Peyer's patch (tissue), 4 donors: Measurements from ENCODE around the gene TMEM72. TPM values are rescaled to one million over a fixed set of nuclear protein-coding genes. Genes with fewer than 3 reads are reported as not detected.

Experiments used
- DNase-seq, 3 donors: peaks; one replicate each; pipeline ENCODE4 v3.0.0-alpha.2; 2017 to 2019
- H3K27ac ChIP-seq, 4 donors: fragments of 200-600 bp; sonication (generic); one replicate each; pipeline ENCODE4 v1.5.1; 2016 to 2019
- H3K27me3 ChIP-seq, 2 donors: fragments of 200-600 bp; sonication (generic); one replicate each; pipeline ENCODE4 v1.5.1; 2019
- H3K36me3 ChIP-seq, 3 donors: fragments of 200-600 bp; sonication (generic); one replicate each; pipeline ENCODE4 v1.5.1; 2016 to 2019
- H3K4me1 ChIP-seq, 4 donors: fragments of 200-600 bp; sonication (generic); one replicate each; pipeline ENCODE4 v1.5.1; 2016 to 2019
- H3K4me3 ChIP-seq, 4 donors: fragments of 200-600 bp; sonication (generic); 1 replicate in 3 of 4; 2 replicates in 1 of 4; pipeline ENCODE4 v1.5.1; 2016 to 2019; ENCODE audit warnings: mild to moderate bottlenecking in 1 of 4
- H3K9me3 ChIP-seq, 4 donors: fragments of 200-600 bp; sonication (generic); one replicate each; pipeline ENCODE4 v1.5.1; 2016 to 2019; ENCODE audit warnings: mild to moderate bottlenecking in 1 of 4
- POLR2A ChIP-seq, 2 donors: fragments of 450-650 bp; IDR thresholded peaks; one replicate each; pipeline ENCODE4 v1.5.1; 2017; ENCODE audit warnings: antibody characterized with exemption in 2 of 2, mild to moderate bottlenecking in 2 of 2, moderate library complexity in 2 of 2
- total RNA-seq, 4 donors: library from RNA; depleted of rRNA; stranded (reverse); fragments of >200 nt; gene quantifications; one replicate each; pipeline ENCODE4 v1.1.0, GENCODE V29; 2016
- TF ChIP-seq, protein P1 (sequence below), 6 experiments: fragments of 450-650 bp in 4 of 6; fragments of 200-600 bp in 2 of 6; sonication (generic) in 1 of 6; IDR thresholded peaks; one replicate each; pipeline ENCODE4 v1.5.1; 2017 to 2019; ENCODE audit warnings: antibody characterized with exemption in 6 of 6, mild to moderate bottlenecking in 3 of 6, moderate library complexity in 1 of 6

Gene TMEM72
- total RNA-seq, 4 donors from 2014 or later = 0.53 TPM; not detected in 3

DNA sequence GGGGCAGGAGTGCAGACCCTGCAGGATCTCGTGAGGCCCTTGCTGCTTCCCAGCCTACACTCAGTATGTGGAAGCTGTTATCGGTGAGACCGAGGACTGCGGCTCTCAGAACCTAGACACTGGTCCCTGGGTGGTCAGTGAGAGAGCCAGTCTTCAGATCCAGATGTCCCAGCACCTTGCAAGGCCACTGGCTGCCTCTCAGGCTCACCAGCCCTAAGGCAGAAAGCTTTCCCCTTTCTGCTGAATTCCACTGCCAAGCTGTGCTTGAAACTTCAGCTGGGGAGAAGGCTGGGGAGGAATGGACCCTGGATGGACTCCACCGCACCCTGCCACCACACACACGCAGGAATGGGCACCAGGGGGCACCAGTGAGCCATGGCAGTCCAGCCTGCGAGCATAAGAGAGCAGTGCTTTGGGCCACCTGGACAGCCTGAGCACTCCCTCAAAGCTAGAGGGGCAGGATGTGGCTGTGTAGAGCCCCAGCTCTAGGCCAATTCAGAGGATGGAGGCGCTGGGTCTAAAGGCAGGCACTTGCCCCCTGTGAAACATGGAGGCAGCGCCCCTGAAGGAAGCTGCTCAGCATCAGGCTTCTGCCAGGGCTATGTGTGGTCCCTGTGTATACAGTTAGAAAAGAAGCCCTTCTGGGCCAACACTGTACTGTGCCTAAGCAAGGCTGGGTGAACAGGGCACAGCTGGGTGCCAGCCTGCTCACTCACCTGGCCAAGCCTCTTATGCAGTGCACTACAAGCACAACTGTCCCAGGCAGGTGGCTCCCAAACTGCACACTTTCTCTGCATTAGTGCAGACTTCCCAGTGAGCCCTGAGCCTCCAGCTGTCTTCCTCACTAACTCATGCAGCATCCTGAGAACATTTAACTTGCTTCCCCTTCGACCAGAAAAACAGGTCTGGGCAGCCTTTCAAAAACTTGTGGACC is 21.6 kb downstream of the TMEM72 start:
- DNase-seq = peak; percentile 93 to 97 (median 95)
- Histone ChIP-seq H3K9me3 (no peaks in the 10 kb centered on the region), H3K27me3 (no peaks in the 10 kb centered on the region), H3K36me3 (no peaks in the 10 kb centered on the region), H3K4me3 (no peak overlapping the region), H3K27ac (no peak overlapping the region), H3K4me1 (peaks cover 0 to 4% (median 0%) of the 10 kb centered on the region in 4 donors)
- TF ChIP-seq, protein P1, sequence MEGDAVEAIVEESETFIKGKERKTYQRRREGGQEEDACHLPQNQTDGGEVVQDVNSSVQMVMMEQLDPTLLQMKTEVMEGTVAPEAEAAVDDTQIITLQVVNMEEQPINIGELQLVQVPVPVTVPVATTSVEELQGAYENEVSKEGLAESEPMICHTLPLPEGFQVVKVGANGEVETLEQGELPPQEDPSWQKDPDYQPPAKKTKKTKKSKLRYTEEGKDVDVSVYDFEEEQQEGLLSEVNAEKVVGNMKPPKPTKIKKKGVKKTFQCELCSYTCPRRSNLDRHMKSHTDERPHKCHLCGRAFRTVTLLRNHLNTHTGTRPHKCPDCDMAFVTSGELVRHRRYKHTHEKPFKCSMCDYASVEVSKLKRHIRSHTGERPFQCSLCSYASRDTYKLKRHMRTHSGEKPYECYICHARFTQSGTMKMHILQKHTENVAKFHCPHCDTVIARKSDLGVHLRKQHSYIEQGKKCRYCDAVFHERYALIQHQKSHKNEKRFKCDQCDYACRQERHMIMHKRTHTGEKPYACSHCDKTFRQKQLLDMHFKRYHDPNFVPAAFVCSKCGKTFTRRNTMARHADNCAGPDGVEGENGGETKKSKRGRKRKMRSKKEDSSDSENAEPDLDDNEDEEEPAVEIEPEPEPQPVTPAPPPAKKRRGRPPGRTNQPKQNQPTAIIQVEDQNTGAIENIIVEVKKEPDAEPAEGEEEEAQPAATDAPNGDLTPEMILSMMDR (IDR thresholded peaks at IDR 0.05) = peak; percentile 80 to 99 (median 96)
- TF ChIP-seq POLR2A (IDR thresholded peaks at IDR 0.05) = no peak

DNA sequence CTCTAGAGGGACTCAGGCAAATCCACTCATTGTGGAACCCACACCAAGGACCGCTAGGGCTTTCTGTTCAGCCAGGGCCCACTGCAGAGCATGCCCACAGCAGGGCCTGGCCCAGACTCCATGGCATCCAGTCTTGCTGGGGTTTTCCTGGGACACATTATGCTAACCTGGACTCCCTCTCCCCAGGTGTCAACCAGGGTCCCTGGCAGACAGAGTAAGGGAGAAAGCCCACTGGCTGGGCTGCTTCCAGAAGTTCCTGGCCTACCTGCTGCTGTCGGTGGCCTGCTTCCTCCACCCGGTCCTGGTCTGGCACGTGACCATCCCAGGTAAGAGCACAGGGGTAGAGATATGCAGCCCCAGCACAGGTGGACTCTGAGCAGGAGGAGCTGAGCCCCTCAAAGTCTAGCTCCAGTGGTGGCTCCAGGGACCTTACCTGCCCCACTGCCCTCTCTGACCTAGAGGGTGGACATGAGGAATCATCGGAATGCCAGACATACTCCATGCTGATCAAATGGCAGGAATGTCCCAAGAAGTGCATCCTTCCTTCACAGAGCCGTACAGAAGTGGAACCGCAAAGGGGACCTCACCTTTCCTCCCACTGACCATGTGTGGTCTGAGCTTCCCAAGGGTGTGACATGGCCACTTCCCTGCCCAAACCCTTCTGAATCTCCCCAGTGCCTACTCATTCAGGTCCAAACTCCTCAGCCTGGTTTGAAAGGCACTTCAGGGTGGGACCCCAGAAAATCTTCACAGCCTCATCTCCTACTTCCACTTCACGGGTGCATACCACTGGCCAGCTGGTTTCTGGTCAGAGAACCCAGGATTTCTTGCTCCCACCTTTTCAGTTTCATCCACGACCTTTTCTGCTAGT is 22.5 kb downstream of the TMEM72 start:
- H3K4me3 ChIP-seq = no peak overlapping the region
- peak in 1 of 3 donors; percentile 10 for DNase-seq
- TF ChIP-seq, protein P1 (IDR thresholded peaks at IDR 0.05) = no peak
- H3K9me3 ChIP-seq = no peaks in the 10 kb centered on the region
- no peak overlapping the region for H3K27ac ChIP-seq
- no peaks in the 10 kb centered on the region for H3K36me3 ChIP-seq
- peaks cover 0 to 4% (median 0%) of the 10 kb centered on the region in 4 donors for H3K4me1 ChIP-seq
- H3K27me3 ChIP-seq = no peaks in the 10 kb centered on the region

DNA sequence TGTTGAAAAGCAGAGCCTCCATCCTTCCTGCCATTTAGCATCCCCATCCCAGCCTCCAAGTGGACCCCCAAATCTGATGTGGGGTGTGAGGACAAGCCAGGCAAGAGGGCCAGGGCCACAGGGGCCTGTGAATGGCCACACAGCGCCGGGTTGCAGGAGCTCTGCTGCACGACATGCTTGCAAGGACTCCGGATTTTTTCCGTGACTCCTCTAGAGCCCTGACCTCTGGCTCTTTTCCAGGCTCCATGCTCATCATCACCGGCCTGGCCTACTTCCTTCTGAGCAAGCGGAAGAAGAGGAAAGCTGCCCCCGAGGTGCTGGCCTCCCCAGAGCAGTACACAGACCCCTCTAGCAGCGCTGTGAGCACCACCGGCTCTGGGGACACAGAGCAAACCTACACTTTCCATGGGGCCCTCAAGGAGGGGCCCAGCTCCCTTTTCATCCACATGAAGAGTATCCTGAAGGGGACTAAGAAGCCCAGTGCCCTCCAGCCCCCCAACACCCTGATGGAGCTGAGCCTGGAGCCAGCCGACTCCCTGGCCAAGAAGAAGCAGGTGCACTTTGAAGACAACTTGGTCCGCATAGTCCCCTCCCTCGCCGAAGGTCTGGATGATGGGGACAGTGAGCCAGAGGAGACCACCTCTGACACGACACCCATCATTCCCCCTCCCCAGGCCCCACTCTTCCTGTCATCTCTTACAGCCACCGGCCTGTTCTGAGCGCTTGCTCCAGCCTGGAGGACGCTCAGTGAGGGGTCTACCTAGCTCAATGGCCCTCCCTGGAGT is 23.5 kb downstream of the TMEM72 start:
- Histone ChIP-seq H3K27ac (no peak overlapping the region), H3K9me3 (no peaks in the 10 kb centered on the region), H3K4me3 (no peak overlapping the region), H3K27me3 (no peaks in the 10 kb centered on the region), H3K4me1 (peaks cover 0 to 4% (median 0%) of the 10 kb centered on the region in 4 donors), H3K36me3 (no peaks in the 10 kb centered on the region)
- TF ChIP-seq, protein P1 (IDR thresholded peaks at IDR 0.05) = no peak
- no peak for TF ChIP-seq POLR2A (IDR thresholded peaks at IDR 0.05)
- peak in 1 of 3 donors; percentile 6 for DNase-seq

DNA sequence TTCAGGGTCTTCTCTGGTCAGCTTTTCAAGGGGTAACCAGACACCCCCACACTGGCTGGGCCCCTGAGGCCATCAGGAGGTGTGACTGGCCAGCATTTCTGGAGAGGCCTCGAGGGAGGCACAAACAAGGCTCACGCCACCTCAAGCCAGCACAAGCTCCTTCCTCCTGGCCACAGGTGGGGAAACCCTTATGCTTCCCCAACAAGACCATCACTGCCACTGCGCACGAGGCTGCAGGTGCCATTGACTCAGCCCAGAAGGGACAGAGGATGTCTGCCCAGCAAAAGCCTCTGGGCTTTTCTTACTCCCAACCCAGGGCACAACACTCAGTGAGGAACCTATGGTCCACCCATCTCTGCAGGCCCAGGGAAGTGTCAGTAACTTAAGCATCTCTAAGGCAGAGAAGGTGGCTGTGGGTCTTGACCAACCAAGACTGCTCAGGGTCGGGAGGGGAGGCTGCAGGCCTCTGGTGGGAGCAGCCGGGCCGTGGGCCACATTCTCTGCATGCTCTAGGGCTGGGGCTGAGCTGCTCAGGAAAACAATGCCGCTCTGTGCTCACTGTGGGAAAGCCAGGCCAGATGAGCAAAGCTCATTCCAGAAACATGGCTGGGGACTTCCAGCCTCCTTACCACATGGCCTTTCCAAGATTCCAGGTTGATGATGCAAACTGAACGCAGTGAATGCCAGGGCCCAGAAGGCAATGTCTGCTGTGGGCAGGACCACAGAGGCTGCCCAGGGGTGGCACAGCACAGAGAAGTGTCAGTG is 24.2 kb downstream of the TMEM72 start:
- no peaks in the 10 kb centered on the region for H3K27me3 ChIP-seq
- peaks cover 0 to 4% (median 0%) of the 10 kb centered on the region in 4 donors for H3K4me1 ChIP-seq
- H3K9me3 ChIP-seq = no peaks in the 10 kb centered on the region
- TF ChIP-seq POLR2A (IDR thresholded peaks at IDR 0.05) = no peak
- TF ChIP-seq, protein P1 (IDR thresholded peaks at IDR 0.05) = no peak
- no peak overlapping the region for H3K27ac ChIP-seq
- H3K4me3 ChIP-seq = no peak overlapping the region
- no peaks in the 10 kb centered on the region for H3K36me3 ChIP-seq
- peak in 1 of 3 donors; percentile 15 for DNase-seq
